OCI-LY3 (cell line): ENCODE results near the gene MICB.

Source experiments
- H2AFZ ChIP-seq: fragments of 200-600, 300-600 bp; shearing (Covaris generic); 2 replicates; pipeline ENCODE4 v1.6.0; 2014; ENCODE audit warnings: antibody characterized with exemption, low read depth, low read length
- H3K27ac ChIP-seq: fragments of 200-600, 300-600 bp; sonication (generic); 2 replicates; pipeline ENCODE4 v1.5.1; 2014; ENCODE audit warnings: mild to moderate bottlenecking, low read length, moderate library complexity, mixed read lengths
- H3K27me3 ChIP-seq: fragments of 200-600, 300-600 bp; sonication (generic); 2 replicates; pipeline ENCODE4 v1.6.1; 2014; ENCODE audit warnings: low read depth, low read length, mixed read lengths
- H3K36me3 ChIP-seq: fragments of 200-600, 300-600 bp; sonication (generic); replicated peaks from 2 replicates; pipeline ENCODE3; 2014; ENCODE audit warnings: low read depth, low read length, mixed read lengths
- H3K4me1 ChIP-seq: fragments of 300-600, 200-600 bp; sonication (generic); 2 replicates; pipeline ENCODE4 v1.6.1; 2014; ENCODE audit warnings: low read length, mixed read lengths
- H3K4me2 ChIP-seq: fragments of 200-600, 300-600 bp; sonication (generic); 2 replicates; pipeline ENCODE4 v1.6.1; 2014; ENCODE audit warnings: low read length, mixed read lengths
- H3K4me3 ChIP-seq: fragments of 300-600, 200-600 bp; sonication (generic); 2 replicates; pipeline ENCODE4 v1.5.1; 2014; ENCODE audit warnings: antibody characterized with exemption, mild to moderate bottlenecking, low read length, moderate library complexity
- H3K79me2 ChIP-seq: fragments of 300-600, 200-600 bp; shearing (Covaris generic); 2 replicates; pipeline ENCODE4 v1.6.1; 2014; ENCODE audit warnings: mild to moderate bottlenecking, low read length, mixed read lengths
- H3K9ac ChIP-seq: fragments of 300-600, 200-600 bp; shearing (Covaris generic); 2 replicates; pipeline ENCODE4 v1.6.0; 2014; ENCODE audit warnings: mild to moderate bottlenecking, low read length, moderate library complexity
- H3K9me3 ChIP-seq: fragments of 200-600, 300-600 bp; shearing (Covaris generic); 2 replicates; pipeline ENCODE4 v1.6.1; 2014; ENCODE audit warnings: low read length, mixed read lengths; ENCODE audit not compliant: insufficient read depth
- H4K20me1 ChIP-seq: fragments of 200-600, 300-600 bp; sonication (generic); 2 replicates; pipeline ENCODE4 v1.6.1; 2016; ENCODE audit warnings: low read length, mixed read lengths; ENCODE audit not compliant: insufficient read depth
- EZH2phosphoT487 ChIP-seq: fragments of 200-600 bp; shearing (Covaris generic); IDR thresholded peaks from 2 replicates; pipeline ENCODE4 v1.6.1; 2018; ENCODE audit warnings: antibody characterized with exemption, mixed run types, low read depth
- TF ChIP-seq, protein P1 (sequence below): fragments of 200-600, 300-600 bp; sonication (generic); IDR thresholded peaks from 2 replicates; pipeline ENCODE4 v1.5.1; 2014; ENCODE audit warnings: antibody characterized with exemption, low read length, low read depth

Gene MICB

DNA sequence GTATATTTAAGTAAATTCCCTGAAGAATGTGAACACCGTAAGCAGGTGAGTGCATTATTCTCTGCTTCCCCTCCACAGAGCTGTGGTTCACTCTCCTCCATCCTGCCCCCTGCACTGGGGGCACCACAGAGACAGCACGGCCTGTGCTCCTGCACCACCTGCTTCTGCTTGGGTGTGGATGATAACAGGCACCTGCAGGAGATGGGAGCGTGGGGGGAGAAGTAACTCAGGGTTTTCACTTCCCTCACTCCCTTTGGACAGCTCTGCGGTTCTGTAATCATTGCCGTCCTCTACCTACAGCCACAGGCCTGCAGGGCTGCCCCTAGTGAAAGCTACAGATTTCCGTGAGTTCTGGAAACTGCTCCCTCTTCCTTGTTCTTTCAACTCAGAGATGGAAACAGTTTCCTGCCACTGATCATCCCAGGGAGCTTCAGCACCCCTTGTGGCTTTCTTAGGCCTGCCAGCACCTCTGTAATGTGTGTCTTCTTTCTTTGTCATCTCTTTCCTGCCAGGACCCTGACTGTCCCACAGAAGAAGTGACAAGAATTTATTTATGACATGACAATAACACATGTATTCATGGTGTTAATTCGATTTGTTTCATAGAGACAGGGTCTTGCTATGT is 21.3 kb upstream of the MICB start:
- no peaks in the 10 kb centered on the region for H4K20me1 ChIP-seq
- no peaks in the 10 kb centered on the region for H3K27me3 ChIP-seq
- no peak overlapping the region for H3K27ac ChIP-seq
- H3K79me2 ChIP-seq: no peaks in the 10 kb centered on the region
- H3K4me1 ChIP-seq: peaks cover 16% of the 10 kb centered on the region
- no peaks in the 10 kb centered on the region for H3K36me3 ChIP-seq
- no peak overlapping the region for H3K9ac ChIP-seq
- TF ChIP-seq, protein P1, sequence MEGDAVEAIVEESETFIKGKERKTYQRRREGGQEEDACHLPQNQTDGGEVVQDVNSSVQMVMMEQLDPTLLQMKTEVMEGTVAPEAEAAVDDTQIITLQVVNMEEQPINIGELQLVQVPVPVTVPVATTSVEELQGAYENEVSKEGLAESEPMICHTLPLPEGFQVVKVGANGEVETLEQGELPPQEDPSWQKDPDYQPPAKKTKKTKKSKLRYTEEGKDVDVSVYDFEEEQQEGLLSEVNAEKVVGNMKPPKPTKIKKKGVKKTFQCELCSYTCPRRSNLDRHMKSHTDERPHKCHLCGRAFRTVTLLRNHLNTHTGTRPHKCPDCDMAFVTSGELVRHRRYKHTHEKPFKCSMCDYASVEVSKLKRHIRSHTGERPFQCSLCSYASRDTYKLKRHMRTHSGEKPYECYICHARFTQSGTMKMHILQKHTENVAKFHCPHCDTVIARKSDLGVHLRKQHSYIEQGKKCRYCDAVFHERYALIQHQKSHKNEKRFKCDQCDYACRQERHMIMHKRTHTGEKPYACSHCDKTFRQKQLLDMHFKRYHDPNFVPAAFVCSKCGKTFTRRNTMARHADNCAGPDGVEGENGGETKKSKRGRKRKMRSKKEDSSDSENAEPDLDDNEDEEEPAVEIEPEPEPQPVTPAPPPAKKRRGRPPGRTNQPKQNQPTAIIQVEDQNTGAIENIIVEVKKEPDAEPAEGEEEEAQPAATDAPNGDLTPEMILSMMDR: 0 out of 2 replicates have a peak, but pooled peaks have one; percentile 5
- TF ChIP-seq EZH2phosphoT487: no peak
- no peaks in the 10 kb centered on the region for H3K9me3 ChIP-seq
- peak overlapping the region; percentile 51 for H3K4me2 ChIP-seq
- H2AFZ ChIP-seq: no peak overlapping the region
- H3K4me3 ChIP-seq: no peak overlapping the region

DNA sequence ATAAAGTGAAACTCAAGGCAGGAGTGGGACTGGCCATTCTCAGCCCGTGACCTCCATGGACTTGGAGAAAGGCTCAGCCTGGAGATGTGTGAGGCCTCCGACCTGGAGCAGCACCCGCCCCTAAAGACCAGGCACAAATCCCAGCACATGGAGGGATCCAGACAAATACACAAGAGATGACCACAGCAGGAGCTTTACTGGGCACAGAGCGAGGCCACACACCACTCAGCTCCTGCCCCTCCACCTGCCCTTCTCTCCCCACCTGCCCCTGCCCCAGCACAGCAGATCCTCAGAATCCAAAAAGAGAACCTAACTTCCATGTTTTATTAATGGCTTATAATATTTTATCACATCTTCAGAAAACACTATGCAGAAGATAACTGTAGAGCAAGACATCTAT is 20.4 kb upstream of the MICB start:
- TF ChIP-seq EZH2phosphoT487: no peak
- TF ChIP-seq, protein P1: no peak
- Histone ChIP-seq H3K9ac (no peak overlapping the region), H2AFZ (no peak overlapping the region), H3K9me3 (no peaks in the 10 kb centered on the region), H3K27ac (no peak overlapping the region), H3K79me2 (no peaks in the 10 kb centered on the region), H3K36me3 (no peaks in the 10 kb centered on the region), H3K4me3 (no peak overlapping the region), H3K4me1 (peaks cover 16% of the 10 kb centered on the region), H3K27me3 (no peaks in the 10 kb centered on the region), H3K4me2 (no peak overlapping the region), H4K20me1 (no peaks in the 10 kb centered on the region)

DNA sequence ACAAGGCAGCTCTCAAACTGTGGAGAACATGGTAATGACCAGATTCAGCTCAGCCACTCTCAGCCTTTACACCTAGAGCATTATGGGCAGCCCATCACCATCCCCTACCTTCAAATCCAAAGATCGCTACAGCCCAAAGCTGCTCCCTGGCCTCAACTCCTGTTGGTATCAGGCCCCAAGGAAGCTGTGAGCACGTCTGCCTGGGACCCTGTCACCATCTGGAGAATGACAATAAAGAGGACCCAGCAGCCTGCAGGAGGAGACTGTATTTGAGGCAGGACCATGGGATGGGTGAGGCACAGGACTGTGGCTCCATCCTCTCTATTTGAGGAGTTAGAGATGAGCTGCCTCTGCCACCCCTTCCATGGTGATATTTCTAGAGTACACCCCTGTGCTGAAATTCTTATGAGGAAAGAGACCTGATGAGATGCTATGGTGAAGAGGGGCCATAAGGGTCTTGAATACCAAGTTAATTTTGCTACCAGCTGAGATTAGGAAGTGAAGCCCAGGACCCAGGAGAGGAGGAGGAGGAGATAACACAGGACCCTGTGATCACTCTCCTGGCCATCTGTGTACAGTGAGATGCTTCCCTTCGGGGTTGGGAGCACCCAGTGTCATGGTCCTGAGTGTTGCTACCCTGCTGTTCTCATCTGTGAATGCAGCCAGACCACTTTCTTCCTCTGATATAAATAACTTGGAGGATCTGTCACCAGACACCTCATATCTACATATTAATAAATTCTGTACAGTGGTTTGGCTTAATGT is 19.6 kb upstream of the MICB start:
- TF ChIP-seq, protein P1: no peak
- no peak for TF ChIP-seq EZH2phosphoT487
- H3K4me2 ChIP-seq: no peak overlapping the region
- H3K27me3 ChIP-seq: no peaks in the 10 kb centered on the region
- no peaks in the 10 kb centered on the region for H3K36me3 ChIP-seq
- no peak overlapping the region for H3K9ac ChIP-seq
- no peak overlapping the region for H3K27ac ChIP-seq
- H3K4me3 ChIP-seq: no peak overlapping the region
- peaks cover 16% of the 10 kb centered on the region for H3K4me1 ChIP-seq
- no peaks in the 10 kb centered on the region for H3K9me3 ChIP-seq
- no peaks in the 10 kb centered on the region for H3K79me2 ChIP-seq
- no peaks in the 10 kb centered on the region for H4K20me1 ChIP-seq
- no peak overlapping the region for H2AFZ ChIP-seq

DNA sequence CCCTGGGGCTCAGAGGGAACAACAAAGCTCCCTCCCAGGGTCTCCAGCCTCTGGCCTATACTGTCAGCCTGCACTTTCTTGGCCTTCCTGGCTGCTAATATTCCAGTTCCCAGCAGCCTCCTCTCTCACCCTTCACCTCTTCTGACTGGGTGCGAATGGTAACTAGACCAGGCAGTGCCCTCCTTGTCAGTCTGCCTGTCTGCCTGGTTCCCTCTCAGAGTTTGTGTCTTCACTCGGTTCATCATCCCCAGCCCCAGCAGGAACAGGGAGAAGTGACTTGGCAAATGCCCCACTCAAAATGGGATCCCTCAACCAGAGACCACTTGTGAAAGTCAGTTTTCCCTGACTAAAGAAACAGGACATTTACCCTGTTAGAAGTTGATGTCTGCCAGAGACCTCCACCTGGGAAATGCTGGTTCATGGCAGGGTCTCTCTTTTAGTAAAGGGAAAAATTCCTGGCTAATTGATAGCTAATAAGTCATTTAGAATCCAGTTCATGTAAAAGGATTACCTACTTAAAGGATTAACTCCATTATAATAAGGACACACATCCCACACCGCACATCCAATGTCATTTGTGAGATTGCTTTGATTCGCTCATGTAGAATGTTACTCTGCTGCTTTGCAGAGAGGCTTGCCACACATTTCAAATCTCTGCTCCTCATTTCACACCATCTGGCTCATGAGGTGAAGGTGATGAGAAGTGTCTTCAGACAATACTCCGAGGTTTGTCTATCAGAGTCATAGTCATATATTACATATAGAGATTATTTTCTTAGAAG is 18.6 kb upstream of the MICB start:
- H3K79me2 ChIP-seq: no peaks in the 10 kb centered on the region
- no peaks in the 10 kb centered on the region for H4K20me1 ChIP-seq
- H3K9ac ChIP-seq: no peak overlapping the region
- no peak overlapping the region for H3K4me3 ChIP-seq
- H2AFZ ChIP-seq: no peak overlapping the region
- no peak overlapping the region for H3K27ac ChIP-seq
- peaks cover 16% of the 10 kb centered on the region for H3K4me1 ChIP-seq
- no peaks in the 10 kb centered on the region for H3K9me3 ChIP-seq
- H3K27me3 ChIP-seq: no peaks in the 10 kb centered on the region
- H3K36me3 ChIP-seq: no peaks in the 10 kb centered on the region
- TF ChIP-seq, protein P1: no peak
- no peak for TF ChIP-seq EZH2phosphoT487
- no peak overlapping the region for H3K4me2 ChIP-seq
